GM18909 (cell line): Measurements from ENCODE around the gene CEP85.
"Not testable (repeated sequence)": the region's sequence is repeated elsewhere in the genome, so short reads cannot be mapped to it uniquely, and the experiment has no call there.

ENCODE experiments used
- ATAC-seq: cut with Tn5 transposase; IDR thresholded peaks from one replicate; pipeline ENCODE4 v1.9.1; 2021; ENCODE audit warnings: mild to moderate bottlenecking; ENCODE audit not compliant: unreplicated experiment, poor library complexity

Gene CEP85

GRCh38 chr1:26287033-26287711 is 53.2 kb downstream of the CEP85 start:
- peak; percentile 40 for ATAC-seq

GRCh38 chr1:26287811-26288210 is 53.8 kb downstream of the CEP85 start:
- no peak for ATAC-seq

- no peak for ATAC-seq
Measured at GRCh38 chr1:26288311-26288941, 54.4 kb downstream of the CEP85 start.

GRCh38 chr1:26289158-26290059 is 55.4 kb downstream of the CEP85 start:
- peak; percentile 36 for ATAC-seq

GRCh38 chr1:26290122-26290881 is 56.3 kb downstream of the CEP85 start:
- no peak for ATAC-seq

DNA sequence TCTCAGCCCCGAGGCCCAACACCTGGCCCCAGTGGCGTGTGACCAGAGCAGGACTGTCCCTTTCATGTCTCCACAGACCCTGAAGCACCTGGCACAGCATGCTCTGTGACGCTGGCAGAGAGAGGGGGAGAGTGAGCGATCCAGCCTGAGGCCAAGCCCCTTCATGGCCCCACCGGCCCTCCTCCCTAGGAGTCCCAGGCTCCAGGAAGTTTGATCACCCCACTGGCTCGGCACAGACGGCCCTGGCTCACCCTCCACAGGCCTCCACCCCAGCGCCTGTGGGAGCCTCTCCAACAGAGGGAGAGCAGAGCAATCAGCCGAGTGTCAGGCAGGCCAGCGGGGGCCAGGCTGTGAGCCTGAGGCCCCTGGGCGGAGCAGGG is 56.9 kb downstream of the CEP85 start:
- ATAC-seq: no peak

DNA sequence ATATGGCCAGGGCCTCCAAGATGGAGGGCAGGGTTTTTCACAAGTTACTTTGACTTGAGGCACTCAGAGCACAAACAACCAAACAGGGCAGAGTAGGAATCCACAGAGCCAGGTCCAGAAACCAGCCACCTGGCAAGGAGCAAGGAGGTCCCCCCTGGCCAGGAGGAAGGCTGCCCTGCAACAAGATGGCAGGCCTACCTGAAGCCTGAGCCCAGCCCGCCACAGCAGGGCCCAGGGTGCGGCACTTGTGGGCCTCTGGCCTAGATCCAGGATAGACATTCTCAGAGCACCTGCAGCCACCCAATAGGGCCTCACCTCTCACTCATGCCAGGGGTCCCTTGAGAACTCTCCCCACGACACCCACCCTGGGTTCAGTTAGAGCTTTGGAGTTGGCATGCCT is 57.4 kb downstream of the CEP85 start:
- no peak for ATAC-seq

DNA sequence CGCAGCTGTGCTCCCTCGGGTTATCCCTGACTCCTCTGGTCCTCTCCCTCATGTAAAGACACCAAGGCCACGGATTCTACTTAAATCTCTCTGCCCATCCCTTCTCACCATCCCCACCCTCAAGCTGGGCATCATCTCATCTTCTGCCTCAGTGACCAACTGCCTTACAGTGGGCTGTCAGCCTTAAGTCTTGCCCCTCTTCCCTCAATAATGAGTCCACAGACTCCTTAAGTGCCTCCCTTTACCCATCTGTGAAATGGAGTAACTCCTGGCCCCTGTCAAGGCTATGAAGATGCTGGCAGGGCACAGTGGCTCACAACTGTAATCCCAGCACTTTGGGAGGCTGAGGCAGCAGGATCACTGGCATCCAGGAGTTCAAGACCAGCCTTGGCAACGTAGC is 57.9 kb downstream of the CEP85 start:
- ATAC-seq: no peak

- not testable (repeated sequence) for ATAC-seq
Measured at GRCh38 chr1:26292735-26293134, 58.7 kb downstream of the CEP85 start.

GRCh38 chr1:26293911-26294463 is 60.0 kb downstream of the CEP85 start:
- ATAC-seq: no peak

DNA sequence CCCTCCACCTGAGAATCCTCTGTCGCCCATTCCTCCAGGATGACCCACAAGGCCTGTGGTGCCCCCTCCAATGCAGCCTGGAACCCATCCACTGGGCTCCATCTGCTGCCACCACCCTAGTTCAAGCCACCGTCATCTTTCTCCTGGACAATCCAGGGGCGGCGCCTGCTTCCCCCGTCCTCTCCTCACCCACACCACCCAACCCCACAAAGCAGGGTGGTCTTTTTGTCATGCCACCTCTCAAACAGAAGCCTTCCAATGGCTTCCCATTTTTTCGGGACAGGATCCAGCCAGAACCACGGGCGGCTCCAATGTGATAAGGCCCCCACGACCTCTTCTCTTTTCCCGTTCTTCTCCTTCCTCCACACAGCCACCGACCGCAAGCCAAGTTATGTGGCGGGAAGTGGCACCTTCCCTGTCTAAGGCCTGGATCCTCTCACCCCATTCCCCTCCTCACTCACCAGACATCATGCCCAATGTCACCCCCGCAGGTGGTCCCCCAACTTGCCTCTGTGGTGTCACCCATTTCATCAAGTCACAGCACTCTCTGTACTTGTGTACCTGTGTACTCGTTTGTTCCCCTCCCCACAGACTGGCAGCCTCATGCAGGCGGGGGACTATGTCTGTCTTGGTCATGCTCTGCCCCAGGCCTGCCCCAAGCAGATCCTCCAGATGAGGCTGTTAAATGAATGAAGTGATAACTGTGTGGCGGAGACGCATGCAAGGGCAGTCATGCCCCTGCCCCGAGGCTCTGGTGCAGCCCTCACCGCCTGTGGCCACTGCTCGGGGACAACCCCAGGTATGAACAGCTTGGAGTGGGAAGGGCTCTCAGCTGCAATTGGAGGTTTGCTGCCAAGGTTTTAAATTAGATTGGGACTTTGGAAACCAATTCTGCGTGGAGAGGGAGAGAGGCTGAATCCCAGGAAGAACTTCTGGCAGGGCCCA is 61.5 kb downstream of the CEP85 start:
- ATAC-seq: no peak

DNA sequence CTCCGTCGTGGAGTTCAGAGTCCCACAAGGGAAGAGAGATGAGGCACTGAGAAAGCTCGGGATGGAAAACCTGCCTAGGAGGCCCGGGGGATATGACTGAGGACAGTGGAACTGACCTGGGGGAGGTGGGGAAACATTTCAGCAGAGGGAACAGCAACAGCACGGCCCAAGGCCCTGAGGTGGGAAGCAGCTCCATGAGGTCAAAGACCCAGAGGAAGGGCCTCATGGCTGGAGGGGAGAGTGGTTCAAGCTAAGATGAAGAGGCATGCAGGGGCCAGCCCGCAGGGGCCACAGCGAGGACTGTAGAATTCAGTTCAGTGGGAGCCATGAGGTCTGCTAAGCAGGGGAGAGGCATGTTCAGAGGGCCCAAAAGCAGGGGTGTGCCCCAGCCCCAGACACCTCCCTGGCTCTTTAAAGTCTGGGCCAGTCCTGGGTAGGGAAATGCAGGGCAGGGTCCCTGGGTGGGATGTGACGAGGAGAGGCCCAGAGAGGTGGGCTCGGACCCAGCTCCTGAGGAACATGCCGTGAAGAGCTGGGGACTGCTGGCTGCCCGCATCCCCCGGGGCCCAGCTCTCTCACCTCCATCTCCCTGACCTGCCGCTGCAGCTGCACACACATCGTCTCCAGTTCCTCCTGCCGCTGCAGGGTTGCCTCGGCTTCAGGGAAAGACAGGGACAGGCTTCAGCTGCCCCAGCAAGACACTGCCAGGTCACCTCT is 62.5 kb downstream of the CEP85 start:
- ATAC-seq: no peak

DNA sequence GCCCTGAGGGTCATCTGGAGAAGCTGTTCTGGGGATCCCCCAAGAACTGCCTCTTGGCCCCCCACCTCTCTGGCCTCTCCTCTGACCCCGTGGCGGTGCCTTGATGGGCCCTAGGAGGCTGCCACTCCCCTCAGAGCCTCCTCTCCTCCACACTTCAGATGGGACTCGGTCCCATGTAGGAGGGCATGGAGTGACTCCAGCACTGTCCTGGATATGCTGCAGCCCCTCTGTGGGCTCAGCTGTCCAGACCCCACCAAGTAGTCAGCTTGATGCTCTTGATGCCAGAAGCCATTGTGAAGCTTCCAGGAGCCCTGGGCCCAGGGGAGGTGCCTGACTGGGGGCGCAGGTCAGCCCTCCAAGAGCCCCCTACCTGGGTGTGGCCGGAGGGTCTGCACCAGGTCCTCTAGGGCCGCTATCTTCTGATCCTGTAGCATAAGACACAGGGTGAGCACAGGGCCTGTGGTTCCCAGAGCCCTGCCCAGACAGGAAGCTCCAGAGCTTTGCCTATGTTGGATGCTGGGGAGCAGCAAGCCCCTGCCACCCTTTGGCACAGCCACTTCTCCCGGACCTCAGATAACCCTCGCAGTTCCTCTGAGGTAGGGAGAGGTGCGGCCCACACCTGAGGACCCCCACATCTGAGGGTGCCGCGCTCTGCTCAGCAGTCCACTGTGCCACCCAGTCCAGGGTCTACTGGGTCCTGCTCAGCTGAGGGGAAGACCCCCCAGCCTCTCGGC is 63.2 kb downstream of the CEP85 start:
- no peak for ATAC-seq

DNA sequence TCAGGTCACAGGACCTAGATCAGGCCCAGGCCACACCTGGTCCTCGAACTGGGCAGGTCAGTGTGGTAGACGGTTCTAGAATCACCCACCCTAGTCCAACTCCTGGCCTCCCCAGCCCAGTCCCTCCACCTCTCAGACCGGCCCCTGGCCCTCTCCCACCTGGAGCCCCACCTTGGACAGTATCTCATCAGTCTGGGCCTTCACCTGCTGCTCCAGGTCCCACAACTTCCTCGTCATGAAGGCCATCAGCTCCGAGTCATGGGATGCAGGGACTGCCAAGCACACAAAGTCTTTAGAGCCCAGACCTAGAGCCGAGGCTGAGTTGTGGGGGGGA is 63.8 kb downstream of the CEP85 start:
- no peak for ATAC-seq

- no peak for ATAC-seq
Measured at GRCh38 chr1:26300578-26301275, 66.7 kb downstream of the CEP85 start.

GRCh38 chr1:26302733-26303405 is 68.9 kb downstream of the CEP85 start:
- no peak for ATAC-seq
